Embryonic facial prominence (tissue), 1 donor: Measurements from ENCODE around the gene EP400.

Experiments
- DNase-seq: peaks from one replicate; pipeline ENCODE4 v3.0.0-alpha.2; 2016; ENCODE audit errors: extremely low spot score

EP400 gene, protein sequence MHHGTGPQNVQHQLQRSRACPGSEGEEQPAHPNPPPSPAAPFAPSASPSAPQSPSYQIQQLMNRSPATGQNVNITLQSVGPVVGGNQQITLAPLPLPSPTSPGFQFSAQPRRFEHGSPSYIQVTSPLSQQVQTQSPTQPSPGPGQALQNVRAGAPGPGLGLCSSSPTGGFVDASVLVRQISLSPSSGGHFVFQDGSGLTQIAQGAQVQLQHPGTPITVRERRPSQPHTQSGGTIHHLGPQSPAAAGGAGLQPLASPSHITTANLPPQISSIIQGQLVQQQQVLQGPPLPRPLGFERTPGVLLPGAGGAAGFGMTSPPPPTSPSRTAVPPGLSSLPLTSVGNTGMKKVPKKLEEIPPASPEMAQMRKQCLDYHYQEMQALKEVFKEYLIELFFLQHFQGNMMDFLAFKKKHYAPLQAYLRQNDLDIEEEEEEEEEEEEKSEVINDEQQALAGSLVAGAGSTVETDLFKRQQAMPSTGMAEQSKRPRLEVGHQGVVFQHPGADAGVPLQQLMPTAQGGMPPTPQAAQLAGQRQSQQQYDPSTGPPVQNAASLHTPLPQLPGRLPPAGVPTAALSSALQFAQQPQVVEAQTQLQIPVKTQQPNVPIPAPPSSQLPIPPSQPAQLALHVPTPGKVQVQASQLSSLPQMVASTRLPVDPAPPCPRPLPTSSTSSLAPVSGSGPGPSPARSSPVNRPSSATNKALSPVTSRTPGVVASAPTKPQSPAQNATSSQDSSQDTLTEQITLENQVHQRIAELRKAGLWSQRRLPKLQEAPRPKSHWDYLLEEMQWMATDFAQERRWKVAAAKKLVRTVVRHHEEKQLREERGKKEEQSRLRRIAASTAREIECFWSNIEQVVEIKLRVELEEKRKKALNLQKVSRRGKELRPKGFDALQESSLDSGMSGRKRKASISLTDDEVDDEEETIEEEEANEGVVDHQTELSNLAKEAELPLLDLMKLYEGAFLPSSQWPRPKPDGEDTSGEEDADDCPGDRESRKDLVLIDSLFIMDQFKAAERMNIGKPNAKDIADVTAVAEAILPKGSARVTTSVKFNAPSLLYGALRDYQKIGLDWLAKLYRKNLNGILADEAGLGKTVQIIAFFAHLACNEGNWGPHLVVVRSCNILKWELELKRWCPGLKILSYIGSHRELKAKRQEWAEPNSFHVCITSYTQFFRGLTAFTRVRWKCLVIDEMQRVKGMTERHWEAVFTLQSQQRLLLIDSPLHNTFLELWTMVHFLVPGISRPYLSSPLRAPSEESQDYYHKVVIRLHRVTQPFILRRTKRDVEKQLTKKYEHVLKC (N-terminal part only)

GRCh38 chr12:131949431-131950181 lies at the start of gene EP400:
Gene EP400 (plus strand): TSS chr12:131949942. CDS start chr12:131960620, 10,678 bp downstream.
- DNase-seq = peak; percentile 71

GRCh38 chr12:131900397-131900796 lies 49.3 kb upstream of the EP400 start:
- DNase-seq = no peak

GRCh38 chr12:131901431-131902331 lies 48.1 kb upstream of the EP400 start:
- DNase-seq = no peak

- DNase-seq = no peak
Measured at GRCh38 chr12:131902332-131903241, 47.2 kb upstream of the EP400 start.

DNA sequence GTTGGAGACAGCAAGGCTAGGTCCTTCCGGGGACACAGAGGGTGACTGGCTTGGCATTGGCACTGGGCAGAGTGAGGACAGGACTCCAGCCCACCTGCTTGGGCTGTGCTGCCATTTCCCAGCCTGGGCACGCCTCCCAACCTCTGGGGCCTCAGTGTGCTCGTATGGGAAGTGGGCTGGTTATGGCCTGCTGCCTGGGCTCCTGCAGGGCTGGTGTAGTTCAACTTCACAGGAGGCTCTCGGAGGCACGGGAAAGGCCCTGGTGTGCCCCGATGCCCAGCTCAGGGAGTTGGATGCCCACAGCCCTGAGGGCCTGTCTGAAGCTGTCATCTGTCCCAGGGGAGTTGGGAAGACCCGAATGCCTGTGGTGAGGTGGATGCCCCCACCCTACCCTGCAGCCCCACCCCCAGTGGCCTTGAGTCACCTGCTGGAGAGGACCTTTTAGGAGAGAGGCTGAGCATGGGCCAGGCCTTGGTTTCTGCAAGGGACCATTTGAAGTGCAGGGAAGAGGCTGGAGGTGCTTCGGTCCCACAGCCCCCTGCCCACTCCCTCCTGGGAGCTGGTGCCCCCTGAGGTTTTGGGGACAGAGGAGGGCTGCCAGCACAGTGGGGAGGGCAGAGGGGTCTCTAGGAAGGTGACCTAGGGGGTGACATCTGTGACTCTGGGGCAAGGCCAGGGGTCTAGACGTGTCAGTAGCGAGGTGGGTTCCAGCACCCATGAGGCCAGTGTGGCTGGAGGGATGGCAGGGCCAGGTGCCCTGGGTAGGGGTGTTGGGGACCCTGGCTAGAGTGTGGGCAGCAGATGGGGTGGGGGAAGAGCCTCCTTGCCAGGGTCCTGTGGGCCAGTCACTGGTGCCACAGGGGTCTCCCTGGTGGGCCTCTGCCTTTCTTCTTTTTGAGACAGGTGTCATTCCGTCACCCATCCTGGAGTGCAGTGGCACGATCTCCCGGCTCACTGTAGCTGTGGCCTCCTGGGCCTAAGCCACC lies 46.2 kb upstream of the EP400 start:
- no peak for DNase-seq

DNA sequence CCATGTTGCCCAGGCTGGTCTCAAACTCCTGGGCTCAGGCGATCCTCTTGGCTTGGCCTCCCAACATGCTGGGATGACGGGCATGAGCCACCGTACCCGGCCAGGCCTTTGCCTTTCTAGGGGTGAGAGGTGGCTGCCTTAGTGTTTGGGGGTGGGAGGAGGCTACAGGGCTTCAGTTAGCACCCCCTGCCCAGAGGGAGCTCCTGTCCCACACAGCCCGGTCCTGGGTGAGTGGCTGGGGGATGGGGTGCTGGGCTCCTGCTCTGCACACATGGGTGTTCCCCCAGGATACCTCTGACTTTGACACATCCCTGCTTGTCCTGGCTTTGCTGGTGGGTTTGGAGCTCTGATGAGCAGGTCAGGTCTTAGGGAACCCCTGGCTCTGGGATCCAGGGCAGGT lies 45.4 kb upstream of the EP400 start:
- no peak for DNase-seq

DNA sequence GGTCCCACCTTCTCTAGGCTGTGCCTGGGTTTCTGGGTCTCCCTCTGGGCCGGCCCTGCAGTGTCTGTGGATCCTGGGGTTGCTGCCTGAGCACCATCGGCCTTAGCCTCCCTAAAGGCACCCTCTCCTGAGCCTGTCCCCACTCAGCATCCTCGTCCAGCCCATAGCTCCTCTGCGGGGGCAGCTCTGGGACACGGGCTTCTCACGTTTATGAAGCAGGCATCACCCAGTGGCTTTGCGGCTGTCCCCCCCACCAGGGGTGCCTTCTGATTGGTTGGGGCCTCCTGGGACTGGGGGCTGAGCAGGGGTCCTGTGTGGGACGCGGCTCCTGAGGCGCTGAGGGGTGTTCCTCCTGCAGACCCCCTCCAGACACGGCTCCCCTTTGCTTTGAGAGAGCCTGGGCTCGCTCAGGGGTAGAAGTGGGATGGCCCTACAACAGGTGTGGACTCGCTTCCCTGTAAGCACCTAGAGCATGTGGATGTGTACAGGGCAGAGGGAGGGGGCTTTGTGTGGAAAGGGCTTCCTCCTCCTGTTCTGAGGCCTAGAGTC lies 44.6 kb upstream of the EP400 start:
- no peak for DNase-seq

- no peak for DNase-seq
Measured at GRCh38 chr12:131905630-131906091, 44.1 kb upstream of the EP400 start.

DNA sequence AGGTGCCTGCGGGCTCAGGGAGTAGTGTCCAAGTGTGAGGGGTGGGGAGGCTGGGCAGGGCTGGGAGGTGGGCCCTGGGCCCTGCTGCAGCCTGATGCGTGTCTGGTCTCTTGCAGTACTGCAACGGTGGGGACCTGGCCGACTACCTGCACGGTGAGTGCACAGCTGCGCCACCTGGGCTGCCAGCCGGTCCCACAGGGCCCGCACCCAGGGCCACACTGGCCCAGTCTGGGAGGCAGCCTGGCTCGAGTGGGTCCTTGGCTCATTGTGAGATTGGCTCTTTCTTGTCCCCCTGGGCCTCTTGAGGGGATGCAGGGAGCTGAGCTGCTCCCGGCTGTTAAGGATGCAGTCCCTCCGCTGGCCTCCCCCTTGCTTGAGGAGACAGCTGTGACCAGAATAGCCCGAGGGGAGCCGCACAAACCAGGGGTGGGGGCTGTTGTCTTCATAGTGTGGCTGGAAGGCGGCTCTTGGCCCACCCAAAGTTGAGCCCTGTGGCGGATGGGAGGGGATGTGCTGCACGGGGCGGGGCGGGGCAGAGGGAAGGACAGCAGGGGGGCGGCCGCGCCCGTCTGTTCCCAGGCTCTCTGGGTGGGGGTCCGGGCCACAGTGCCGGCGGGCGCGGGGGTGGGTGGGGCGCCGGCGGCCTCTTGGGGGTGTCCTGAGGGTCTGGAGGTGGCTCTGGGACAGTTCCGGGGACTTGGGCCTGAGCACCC lies 42.2 kb upstream of the EP400 start:
- no peak for DNase-seq

GRCh38 chr12:131908092-131909080 lies 41.4 kb upstream of the EP400 start:
- no peak for DNase-seq

GRCh38 chr12:131909081-131909751 lies 40.5 kb upstream of the EP400 start:
- DNase-seq = no peak

- no peak for DNase-seq
Measured at GRCh38 chr12:131909752-131910219, 40.0 kb upstream of the EP400 start.

GRCh38 chr12:131910302-131911027 lies 39.3 kb upstream of the EP400 start:
- no peak for DNase-seq

GRCh38 chr12:131911028-131911650 lies 38.6 kb upstream of the EP400 start:
- DNase-seq = no peak
